Stimulated activated naive CD8-positive, alpha-beta T cell treated with anti-CD3 and anti-CD28 coated beads, Interleukin-15, Interleukin-2, amounts not matched to agents 100 ng/mL and 50 ng/mL, for 24 hours (primary cell): ENCODE measurements around the gene HTR1E.
"Not testable (repeated sequence)": the region's sequence is repeated elsewhere in the genome, so short reads cannot be mapped to it uniquely, and the experiment has no call there.

ENCODE experiments used
- H3K27ac Mint-ChIP-seq: one replicate; pipeline ENCODE4 v1.8.0; 2021; ENCODE audit warnings: mild to moderate bottlenecking, mixed read lengths
- H3K27me3 Mint-ChIP-seq: one replicate; pipeline ENCODE4 v1.8.0; 2021; ENCODE audit warnings: mixed read lengths
- H3K36me3 Mint-ChIP-seq: one replicate; pipeline ENCODE4 v1.8.0; 2021; ENCODE audit warnings: low read depth, mixed read lengths
- H3K4me1 Mint-ChIP-seq: one replicate; pipeline ENCODE4 v1.8.0; 2021; ENCODE audit warnings: low read depth, mixed read lengths
- H3K4me3 Mint-ChIP-seq: one replicate; pipeline ENCODE4 v1.8.0; 2021; ENCODE audit warnings: mild to moderate bottlenecking, mixed read lengths
- H3K9me3 Mint-ChIP-seq: one replicate; pipeline ENCODE4 v1.8.0; 2021; ENCODE audit warnings: mixed read lengths

The HTR1E gene

GRCh38 chr6:86937219-86938079 is at the start of gene HTR1E:
HTR1E (plus strand) TSS chr6:86937528; CDS start chr6:87015335, 77,807 bp downstream.
- Mint-ChIP-seq H3K4me3 (no peak within 1 kb of the TSS), H3K9me3 (no peaks in the 10 kb centered on the region), H3K27me3 (peaks cover 42% of the 10 kb centered on the region), H3K36me3 (no peaks in the 10 kb centered on the region), H3K27ac (no peak within 1 kb of the TSS), H3K4me1 (no peaks in the 10 kb centered on the region)

- no peaks in the 10 kb centered on the region for H3K4me1 Mint-ChIP-seq
- no peak overlapping the region for H3K27ac Mint-ChIP-seq
- H3K9me3 Mint-ChIP-seq, result peaks cover 9% of the 10 kb centered on the region
- H3K27me3 Mint-ChIP-seq, result peaks cover 6% of the 10 kb centered on the region
- no peak overlapping the region for H3K4me3 Mint-ChIP-seq
- no peaks in the 10 kb centered on the region for H3K36me3 Mint-ChIP-seq
Measured at GRCh38 chr6:86888301-86888700, 49.0 kb upstream of the HTR1E start.

GRCh38 chr6:86897265-86897664 is 40.1 kb upstream of the HTR1E start:
- not testable (repeated sequence) for H3K27ac Mint-ChIP-seq, H3K4me3 Mint-ChIP-seq, H3K36me3 Mint-ChIP-seq, H3K4me1 Mint-ChIP-seq, H3K27me3 Mint-ChIP-seq
- H3K9me3 Mint-ChIP-seq, result peaks cover 19% of the 10 kb centered on the region

- Mint-ChIP-seq H3K4me3 (no peak overlapping the region), H3K27ac (no peak overlapping the region), H3K36me3 (no peaks in the 10 kb centered on the region), H3K27me3 (no peaks in the 10 kb centered on the region), H3K4me1 (no peaks in the 10 kb centered on the region), H3K9me3 (no peaks in the 10 kb centered on the region)
Measured at GRCh38 chr6:86913795-86914194, 23.5 kb upstream of the HTR1E start.

- no peaks in the 10 kb centered on the region for H3K36me3 Mint-ChIP-seq
- H3K4me1 Mint-ChIP-seq, result no peaks in the 10 kb centered on the region
- H3K27ac Mint-ChIP-seq, result no peak overlapping the region
- H3K9me3 Mint-ChIP-seq, result no peaks in the 10 kb centered on the region
- H3K27me3 Mint-ChIP-seq, result no peaks in the 10 kb centered on the region
- no peak overlapping the region for H3K4me3 Mint-ChIP-seq
Measured at GRCh38 chr6:86916393-86916792, 20.9 kb upstream of the HTR1E start.

- H3K27me3 Mint-ChIP-seq, H3K9me3 Mint-ChIP-seq, H3K27ac Mint-ChIP-seq, H3K4me3 Mint-ChIP-seq, H3K36me3 Mint-ChIP-seq, H3K4me1 Mint-ChIP-seq: not testable (repeated sequence)
Measured at GRCh38 chr6:86927138-86927537, 10.2 kb upstream of the HTR1E start.

GRCh38 chr6:86927859-86928258 is 9.5 kb upstream of the HTR1E start:
- H3K36me3 Mint-ChIP-seq, H3K4me3 Mint-ChIP-seq, H3K9me3 Mint-ChIP-seq, H3K4me1 Mint-ChIP-seq, H3K27ac Mint-ChIP-seq, H3K27me3 Mint-ChIP-seq: not testable (repeated sequence)

- H3K4me1 Mint-ChIP-seq, result no peaks in the 10 kb centered on the region
- no peak overlapping the region for H3K4me3 Mint-ChIP-seq
- H3K27ac Mint-ChIP-seq, result no peak overlapping the region
- H3K27me3 Mint-ChIP-seq, result peaks cover 31% of the 10 kb centered on the region
- H3K36me3 Mint-ChIP-seq, result no peaks in the 10 kb centered on the region
- no peaks in the 10 kb centered on the region for H3K9me3 Mint-ChIP-seq
Measured at GRCh38 chr6:86934365-86934764, 3.0 kb upstream of the HTR1E start.

- H3K27ac Mint-ChIP-seq, result no peak overlapping the region
- H3K9me3 Mint-ChIP-seq, result no peaks in the 10 kb centered on the region
- no peak overlapping the region for H3K4me3 Mint-ChIP-seq
- no peaks in the 10 kb centered on the region for H3K36me3 Mint-ChIP-seq
- peaks cover 42% of the 10 kb centered on the region for H3K27me3 Mint-ChIP-seq
- H3K4me1 Mint-ChIP-seq, result no peaks in the 10 kb centered on the region
Measured at GRCh38 chr6:86936834-86937218, 502 bp upstream of the HTR1E start.

- Mint-ChIP-seq H3K9me3 (no peaks in the 10 kb centered on the region), H3K4me3 (no peak overlapping the region), H3K4me1 (no peaks in the 10 kb centered on the region), H3K27me3 (peaks cover 42% of the 10 kb centered on the region), H3K36me3 (no peaks in the 10 kb centered on the region), H3K27ac (no peak overlapping the region)
Measured at GRCh38 chr6:86938814-86939213, 1.5 kb downstream of the HTR1E start.

GRCh38 chr6:86941461-86941860 is 4.1 kb downstream of the HTR1E start:
- H3K36me3 Mint-ChIP-seq, result no peaks in the 10 kb centered on the region
- H3K4me1 Mint-ChIP-seq, result no peaks in the 10 kb centered on the region
- H3K27me3 Mint-ChIP-seq, result peaks cover 32% of the 10 kb centered on the region
- no peaks in the 10 kb centered on the region for H3K9me3 Mint-ChIP-seq
- no peak overlapping the region for H3K27ac Mint-ChIP-seq
- no peak overlapping the region for H3K4me3 Mint-ChIP-seq

- H3K9me3 Mint-ChIP-seq, result no peaks in the 10 kb centered on the region
- no peaks in the 10 kb centered on the region for H3K4me1 Mint-ChIP-seq
- no peak overlapping the region for H3K4me3 Mint-ChIP-seq
- peaks cover 20% of the 10 kb centered on the region for H3K27me3 Mint-ChIP-seq
- H3K27ac Mint-ChIP-seq, result no peak overlapping the region
- no peaks in the 10 kb centered on the region for H3K36me3 Mint-ChIP-seq
Measured at GRCh38 chr6:86942769-86943516, 5.6 kb downstream of the HTR1E start.

GRCh38 chr6:86943819-86944407 is 6.6 kb downstream of the HTR1E start:
- no peaks in the 10 kb centered on the region for H3K36me3 Mint-ChIP-seq
- H3K9me3 Mint-ChIP-seq, result no peaks in the 10 kb centered on the region
- no peak overlapping the region for H3K27ac Mint-ChIP-seq
- H3K4me1 Mint-ChIP-seq, result no peaks in the 10 kb centered on the region
- no peak overlapping the region for H3K4me3 Mint-ChIP-seq
- H3K27me3 Mint-ChIP-seq, result peaks cover 11% of the 10 kb centered on the region

- H3K9me3 Mint-ChIP-seq, result no peaks in the 10 kb centered on the region
- no peaks in the 10 kb centered on the region for H3K27me3 Mint-ChIP-seq
- H3K4me1 Mint-ChIP-seq, result no peaks in the 10 kb centered on the region
- H3K27ac Mint-ChIP-seq, result no peak overlapping the region
- no peaks in the 10 kb centered on the region for H3K36me3 Mint-ChIP-seq
- no peak overlapping the region for H3K4me3 Mint-ChIP-seq
Measured at GRCh38 chr6:86949771-86950170, 12.4 kb downstream of the HTR1E start.

GRCh38 chr6:86952991-86953390 is 15.7 kb downstream of the HTR1E start:
- Mint-ChIP-seq H3K4me1 (no peaks in the 10 kb centered on the region), H3K27ac (no peak overlapping the region)

More at GRCh38 chr6:86952991-86953390, 15.7 kb downstream of the HTR1E start:
- Mint-ChIP-seq H3K27me3 (no peaks in the 10 kb centered on the region), H3K9me3 (no peaks in the 10 kb centered on the region), H3K36me3 (no peaks in the 10 kb centered on the region), H3K4me3 (no peak overlapping the region)
